Thyroid gland (tissue), 4 donors: Measurements from ENCODE around the gene MRPL16.
"Not testable (repeated sequence)": the region's sequence is repeated elsewhere in the genome, so short reads cannot be mapped to it uniquely, and the experiment has no call there.

Experiments
- POLR2A ChIP-seq, 2 donors: fragments of 450-650 bp; IDR thresholded peaks; one replicate each; pipeline ENCODE4 v1.6.1; 2017; ENCODE audit warnings: antibody characterized with exemption in 2 of 2, mild to moderate bottlenecking in 2 of 2, moderate library complexity in 1 of 2
- TF ChIP-seq, protein P1 (sequence below), 6 experiments: fragments of 200-600 bp in 3 of 6; fragments of 450-650 bp in 3 of 6; sonication (generic) in 3 of 6; IDR thresholded peaks; one replicate each; pipeline ENCODE4 v1.5.1; 2016 to 2019; ENCODE audit warnings: antibody characterized with exemption in 6 of 6, mild to moderate bottlenecking in 2 of 6, inconsistent platforms in 1 of 6, moderate library complexity in 1 of 6

DNA sequence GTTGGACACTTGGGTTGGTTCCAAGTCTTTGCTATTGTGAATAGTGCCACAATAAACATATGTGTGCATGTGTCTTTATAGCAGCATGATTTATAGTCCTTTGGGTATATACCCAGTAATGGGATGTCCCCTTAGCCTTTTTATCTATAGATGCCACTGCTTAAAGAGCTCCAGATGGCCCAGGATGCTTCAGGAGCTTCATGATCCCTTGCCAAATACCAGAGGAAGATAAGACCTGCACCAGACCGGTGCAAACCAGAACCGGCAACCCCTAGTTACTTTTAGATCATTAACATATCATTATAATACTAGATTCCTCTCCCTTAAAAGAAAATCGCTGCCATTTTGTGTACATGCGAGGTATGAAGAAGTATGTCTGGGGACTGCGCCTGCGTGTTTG lies 37.9 kb upstream of the MRPL16 start:
- TF ChIP-seq, protein P1, sequence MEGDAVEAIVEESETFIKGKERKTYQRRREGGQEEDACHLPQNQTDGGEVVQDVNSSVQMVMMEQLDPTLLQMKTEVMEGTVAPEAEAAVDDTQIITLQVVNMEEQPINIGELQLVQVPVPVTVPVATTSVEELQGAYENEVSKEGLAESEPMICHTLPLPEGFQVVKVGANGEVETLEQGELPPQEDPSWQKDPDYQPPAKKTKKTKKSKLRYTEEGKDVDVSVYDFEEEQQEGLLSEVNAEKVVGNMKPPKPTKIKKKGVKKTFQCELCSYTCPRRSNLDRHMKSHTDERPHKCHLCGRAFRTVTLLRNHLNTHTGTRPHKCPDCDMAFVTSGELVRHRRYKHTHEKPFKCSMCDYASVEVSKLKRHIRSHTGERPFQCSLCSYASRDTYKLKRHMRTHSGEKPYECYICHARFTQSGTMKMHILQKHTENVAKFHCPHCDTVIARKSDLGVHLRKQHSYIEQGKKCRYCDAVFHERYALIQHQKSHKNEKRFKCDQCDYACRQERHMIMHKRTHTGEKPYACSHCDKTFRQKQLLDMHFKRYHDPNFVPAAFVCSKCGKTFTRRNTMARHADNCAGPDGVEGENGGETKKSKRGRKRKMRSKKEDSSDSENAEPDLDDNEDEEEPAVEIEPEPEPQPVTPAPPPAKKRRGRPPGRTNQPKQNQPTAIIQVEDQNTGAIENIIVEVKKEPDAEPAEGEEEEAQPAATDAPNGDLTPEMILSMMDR (IDR thresholded peaks at IDR 0.05): not testable (repeated sequence)
- not testable (repeated sequence) for TF ChIP-seq POLR2A (IDR thresholded peaks at IDR 0.05)
